Measurements from ENCODE around the gene PIK3R5. TPM values are rescaled to one million over a fixed set of nuclear protein-coding genes. Genes with fewer than 3 reads are reported as not detected.

PIK3R5 gene
- total RNA-seq, 4 donors from 2014 or later, result 0.63 to 5.9 (median 2.9) TPM

DNA sequence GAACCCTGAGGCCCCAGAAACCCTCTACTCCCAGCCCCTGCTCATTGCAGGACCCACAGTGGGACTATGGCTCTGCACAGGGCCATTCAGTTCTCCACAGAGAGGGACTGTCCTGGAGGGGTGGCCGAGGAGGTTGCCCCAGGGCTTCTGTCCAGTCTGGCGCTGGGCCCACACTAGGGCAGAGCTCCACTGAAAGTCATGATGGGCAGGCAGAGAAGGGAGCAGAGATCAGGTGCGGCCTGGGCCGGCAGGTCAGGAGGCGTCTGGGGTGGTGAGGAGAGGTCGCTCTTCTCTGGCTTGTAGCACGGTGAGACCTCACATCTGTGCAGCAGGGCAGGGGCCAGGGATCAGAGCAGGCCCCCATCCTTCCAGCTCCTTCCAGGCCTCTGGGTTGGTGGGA lies 85.0 kb downstream of the PIK3R5 start:
- Histone ChIP-seq H3K27me3 (no peaks in the 10 kb centered on the region), H3K27ac (no peak overlapping the region), H3K4me3 (no peak overlapping the region), H3K9me3 (no peaks in the 10 kb centered on the region), H3K4me1 (no peaks in the 10 kb centered on the region), H3K36me3 (no peaks in the 10 kb centered on the region)
- ATAC-seq (no peak), DNase-seq (no peak)
- TF ChIP-seq POLR2A (IDR thresholded peaks at IDR 0.05), result no peak
- intact Hi-C loops (cut with DNase I; ENCODE audit: low total_unique reads), result no loop called here
- in situ Hi-C loops (cut with MboI; ENCODE audit: low sequenced_read_pairs in 4 of 4), result no loop called here

DNA sequence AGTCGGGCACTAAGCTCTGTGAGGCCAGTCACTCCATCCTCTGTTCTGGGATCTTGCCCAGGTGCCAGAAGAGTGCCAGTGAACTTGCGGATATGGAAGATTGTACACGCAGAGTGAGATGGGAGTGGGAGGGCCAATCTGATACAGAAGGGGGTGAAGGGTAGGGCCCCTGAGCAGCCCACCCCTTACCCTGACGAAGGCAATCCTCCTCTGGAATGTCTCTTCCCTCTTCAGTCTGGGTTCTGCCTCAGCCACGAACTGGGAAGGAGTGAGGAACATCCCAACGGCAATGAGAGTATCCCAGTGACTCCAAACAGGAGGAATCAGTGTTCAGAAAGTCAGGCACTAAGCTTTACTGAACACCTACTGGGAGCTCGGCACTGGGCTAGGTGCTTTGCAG lies 86.1 kb downstream of the PIK3R5 start:
- in situ Hi-C loops (cut with MboI; ENCODE audit: low sequenced_read_pairs in 4 of 4), result no loop called here
- TF ChIP-seq CTCF (IDR thresholded peaks at IDR 0.05 in 4 of 5, conservative IDR thresholded peaks at IDR 0.05 in 1 of 5) (no peak), POLR2A (IDR thresholded peaks at IDR 0.05) (no peak)
- Histone ChIP-seq H3K36me3 (no peaks in the 10 kb centered on the region), H3K4me3 (no peak overlapping the region), H3K4me1 (no peaks in the 10 kb centered on the region), H3K27ac (no peak overlapping the region), H3K9me3 (no peaks in the 10 kb centered on the region), H3K27me3 (no peaks in the 10 kb centered on the region)
- ATAC-seq (no peak), DNase-seq (no peak)
- intact Hi-C loops (cut with DNase I; ENCODE audit: low total_unique reads), result no loop called here

- ATAC-seq (no peak), DNase-seq (no peak)
- TF ChIP-seq CTCF (IDR thresholded peaks at IDR 0.05 in 4 of 5, conservative IDR thresholded peaks at IDR 0.05 in 1 of 5) (no peak), POLR2A (IDR thresholded peaks at IDR 0.05) (no peak)
- Histone ChIP-seq H3K4me3 (no peak overlapping the region), H3K36me3 (no peaks in the 10 kb centered on the region), H3K27me3 (no peaks in the 10 kb centered on the region), H3K27ac (no peak overlapping the region), H3K9me3 (no peaks in the 10 kb centered on the region), H3K4me1 (no peaks in the 10 kb centered on the region)
- in situ Hi-C loops (cut with MboI; ENCODE audit: low sequenced_read_pairs in 4 of 4), result no loop called here
- intact Hi-C loops (cut with DNase I; ENCODE audit: low total_unique reads), result no loop called here
Observed at GRCh38 chr17:8877984-8878383, 87.5 kb downstream of the PIK3R5 start.

DNA sequence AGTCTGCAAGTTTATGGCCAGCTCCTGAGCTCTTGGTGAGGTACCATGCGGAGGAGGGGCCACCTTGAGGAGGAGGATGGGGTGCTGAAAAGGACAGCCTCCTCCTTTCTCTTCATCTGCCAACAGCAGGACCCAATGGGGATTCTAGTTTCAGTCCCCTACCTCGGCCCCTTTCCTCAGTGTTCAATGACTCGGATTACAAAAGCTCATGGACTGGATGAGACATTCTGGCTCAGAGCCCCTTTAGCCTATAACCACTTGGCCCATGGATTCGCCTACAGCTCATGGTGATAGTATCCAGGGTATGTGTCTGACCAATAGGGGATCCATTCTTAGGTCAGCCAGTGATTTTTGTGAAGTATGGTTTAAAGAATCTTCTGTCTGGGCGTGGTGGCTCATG lies 89.5 kb downstream of the PIK3R5 start:
- H3K27ac ChIP-seq, result no peak overlapping the region
- H3K9me3 ChIP-seq, result no peaks in the 10 kb centered on the region
- no peaks in the 10 kb centered on the region for H3K4me1 ChIP-seq
- no peak for TF ChIP-seq CTCF (IDR thresholded peaks at IDR 0.05 in 4 of 5, conservative IDR thresholded peaks at IDR 0.05 in 1 of 5)
- no peak for TF ChIP-seq POLR2A (IDR thresholded peaks at IDR 0.05)
- ATAC-seq (no peak), DNase-seq (no peak)
- no peak overlapping the region for H3K4me3 ChIP-seq
- in situ Hi-C loops (cut with MboI; ENCODE audit: low sequenced_read_pairs in 4 of 4) (no loop called here), intact Hi-C loops (cut with DNase I; ENCODE audit: low total_unique reads) (no loop called here)
- H3K27me3 ChIP-seq, result no peaks in the 10 kb centered on the region
- no peaks in the 10 kb centered on the region for H3K36me3 ChIP-seq

- ATAC-seq (no peak), DNase-seq (no peak)
- TF ChIP-seq POLR2A (IDR thresholded peaks at IDR 0.05) (no peak), CTCF (IDR thresholded peaks at IDR 0.05 in 4 of 5, conservative IDR thresholded peaks at IDR 0.05 in 1 of 5) (no peak)
- Histone ChIP-seq H3K27me3 (no peaks in the 10 kb centered on the region), H3K36me3 (no peaks in the 10 kb centered on the region), H3K9me3 (no peaks in the 10 kb centered on the region), H3K4me1 (no peaks in the 10 kb centered on the region), H3K27ac (no peak overlapping the region), H3K4me3 (no peak overlapping the region)
- in situ Hi-C loops (cut with MboI; ENCODE audit: low sequenced_read_pairs in 4 of 4), result no loop called here
- intact Hi-C loops (cut with DNase I; ENCODE audit: low total_unique reads), result no loop called here
Observed at GRCh38 chr17:8875436-8875835, 90.1 kb downstream of the PIK3R5 start.
